ENCODE data around the gene PPP1R14B. TPM values are rescaled to one million over a fixed set of nuclear protein-coding genes. Genes with fewer than 3 reads are reported as not detected.

PPP1R14B gene
- total RNA-seq, 2 experiments from 2014 or later, result 376 to 377 TPM

DNA sequence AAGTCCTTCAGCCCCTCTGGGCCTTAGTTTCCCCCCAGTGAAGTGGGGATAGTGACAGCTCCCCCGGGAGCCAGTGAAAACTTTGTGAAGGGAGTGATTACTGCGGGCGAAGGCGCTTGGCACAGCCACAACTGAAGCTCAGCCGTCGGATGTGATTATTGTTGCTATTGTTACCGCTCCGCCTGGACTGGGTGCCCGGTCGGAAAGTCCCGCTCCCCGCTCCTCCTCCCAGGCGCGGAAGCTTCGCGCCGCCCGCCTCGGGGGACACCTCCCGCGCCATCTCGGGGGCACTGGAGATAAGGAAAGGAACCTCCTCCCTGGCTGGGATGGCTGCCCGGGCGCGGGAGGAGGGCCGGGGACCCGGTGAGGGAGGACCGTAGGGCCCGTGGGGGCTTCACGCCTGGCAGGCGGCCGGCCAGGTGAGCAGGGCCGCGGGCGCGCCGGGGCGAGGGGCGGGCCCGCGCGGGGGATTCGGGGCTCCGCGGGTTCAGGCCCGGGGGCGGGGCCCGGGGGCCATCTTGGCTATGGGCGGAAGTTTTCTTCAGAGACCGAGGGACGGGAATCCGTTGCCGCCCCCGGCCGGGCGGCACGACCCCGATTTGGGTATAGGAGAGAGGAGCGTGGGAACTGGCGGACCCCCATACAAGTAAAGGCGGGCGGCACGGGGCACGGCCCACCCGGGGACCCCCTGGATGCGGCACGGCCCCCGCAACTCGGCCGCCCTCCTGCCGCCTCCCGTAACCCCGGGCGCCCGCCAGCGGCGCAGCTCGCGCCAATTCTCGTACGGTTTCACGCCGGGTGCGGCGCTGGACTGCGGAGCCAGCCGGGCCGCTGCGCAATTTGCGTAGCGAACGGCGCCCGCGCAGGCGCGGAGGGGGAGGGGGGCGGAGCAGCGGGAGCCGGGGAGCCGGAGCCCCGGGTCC lies 38.5 kb upstream of the PPP1R14B start, which contains the start of gene GPR137:
Gene GPR137 (plus strand): TSS at position 887 of the 923 bp plus-strand sequence. CDS start 677 bp downstream, outside the sequence.
- POLR2A ChIA-PET, result interaction anchor here (0.6 to 3.3 kb wide), 8 partner anchors 15 to 1444 kb away, joined by 3 to 20 read pairs (median 4); partner anchors contain the start of genes CATSPERZ, FERMT3, FKBP2 and TRMT112
- CTCF ChIA-PET, result interaction anchor here (1.7 to 3.4 kb wide), 3 partner anchors 16 to 34 kb away, joined by 8 to 26 read pairs (median 15); partner anchors contain the start of genes CATSPERZ and PLCB3

DNA sequence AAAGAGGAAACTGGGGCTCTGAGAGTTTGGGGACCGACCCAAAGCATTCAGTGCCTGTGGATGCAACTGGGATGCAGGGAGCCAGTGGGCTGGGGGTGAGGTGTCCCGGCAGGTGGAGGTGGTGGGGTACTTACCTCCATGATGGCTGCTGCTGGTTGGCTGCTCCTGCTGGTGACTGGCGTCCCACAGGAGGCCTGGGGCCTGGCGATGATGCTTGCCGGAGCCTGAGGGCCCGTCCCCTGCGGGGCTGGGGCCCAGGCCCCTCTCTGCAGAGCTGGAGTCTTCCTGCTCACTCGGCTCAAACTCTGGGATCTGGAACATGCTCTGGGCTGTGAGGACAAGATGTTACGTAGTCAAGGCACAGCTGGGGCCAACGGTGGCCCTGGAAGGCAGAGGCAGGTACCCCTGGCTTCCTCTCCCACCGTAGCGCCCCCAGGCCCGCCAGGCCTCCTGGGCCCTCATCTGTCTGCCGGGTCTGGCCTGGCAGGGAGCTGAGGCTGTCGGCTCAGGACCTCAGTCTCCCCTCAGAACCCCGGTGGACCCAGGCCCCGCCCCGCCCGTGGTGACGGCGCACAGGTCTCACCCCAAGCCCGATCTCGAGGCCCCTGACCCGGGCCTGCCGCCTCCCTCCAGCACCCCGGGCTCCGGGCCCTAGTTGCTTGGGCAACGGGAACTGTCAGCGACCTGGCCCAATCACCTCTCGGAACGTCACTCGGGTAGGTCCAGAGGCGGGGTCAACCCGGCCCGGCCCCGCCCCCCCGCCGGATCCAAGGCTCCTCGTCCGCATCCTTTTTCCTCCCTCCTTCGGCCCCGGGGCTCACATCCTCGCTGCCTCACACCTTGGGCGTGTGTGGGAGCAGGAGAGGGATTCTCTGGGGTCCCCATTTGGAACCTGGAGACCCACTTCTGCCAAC lies 37.6 kb upstream of the PPP1R14B start, which contains the start of gene BAD:
Gene BAD (minus strand): TSS at position 618 of the 914 bp plus-strand sequence. CDS start 297 bp downstream, at position 321.
- CTCF ChIA-PET, result interaction anchor here (0.6 to 3.4 kb wide), 6 partner anchors 11 to 33 kb away, joined by 3 to 26 read pairs (median 6); partner anchors contain the start of genes CATSPERZ and PLCB3

DNA sequence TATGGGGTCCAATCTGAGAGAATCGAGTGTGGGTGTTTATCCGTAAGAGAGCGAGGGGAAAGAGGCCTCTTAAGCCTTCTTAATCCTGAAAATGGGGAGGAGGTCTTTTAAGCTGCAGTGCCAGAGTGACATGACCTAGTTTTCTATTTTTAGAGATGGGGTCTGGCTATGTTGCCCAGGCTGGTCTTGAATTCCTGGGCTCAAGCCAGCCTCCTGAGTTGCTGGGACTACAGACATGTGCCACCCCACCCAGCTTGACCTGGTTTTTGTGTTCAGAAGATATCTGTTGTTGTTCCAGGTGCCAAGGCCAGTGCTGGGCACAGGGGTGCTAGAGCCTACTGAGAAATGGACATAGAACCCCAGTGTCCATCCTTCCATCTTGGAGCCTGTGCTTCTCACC lies 36.3 kb upstream of the PPP1R14B start:
- ChIA-PET CTCF (interaction anchor here (1.0 to 3.4 kb wide), 4 partner anchors 11 to 32 kb away, joined by 3 to 26 read pairs (median 6); partner anchors contain the start of gene PLCB3), POLR2A (interaction anchor here (3.3 kb wide), 1 partner anchor 13 kb away, joined by 20 read pairs; no protein-coding TSS in a partner anchor)

More for the DNA sequence above, 37.6 kb upstream of the PPP1R14B start, which contains the start of gene BAD:
- POLR2A ChIA-PET, result interaction anchor here (0.7 to 3.3 kb wide), 6 partner anchors 14 to 78 kb away, joined by 3 to 20 read pairs (median 4); partner anchors contain the start of genes CATSPERZ, FERMT3, FKBP2 and TRMT112

DNA sequence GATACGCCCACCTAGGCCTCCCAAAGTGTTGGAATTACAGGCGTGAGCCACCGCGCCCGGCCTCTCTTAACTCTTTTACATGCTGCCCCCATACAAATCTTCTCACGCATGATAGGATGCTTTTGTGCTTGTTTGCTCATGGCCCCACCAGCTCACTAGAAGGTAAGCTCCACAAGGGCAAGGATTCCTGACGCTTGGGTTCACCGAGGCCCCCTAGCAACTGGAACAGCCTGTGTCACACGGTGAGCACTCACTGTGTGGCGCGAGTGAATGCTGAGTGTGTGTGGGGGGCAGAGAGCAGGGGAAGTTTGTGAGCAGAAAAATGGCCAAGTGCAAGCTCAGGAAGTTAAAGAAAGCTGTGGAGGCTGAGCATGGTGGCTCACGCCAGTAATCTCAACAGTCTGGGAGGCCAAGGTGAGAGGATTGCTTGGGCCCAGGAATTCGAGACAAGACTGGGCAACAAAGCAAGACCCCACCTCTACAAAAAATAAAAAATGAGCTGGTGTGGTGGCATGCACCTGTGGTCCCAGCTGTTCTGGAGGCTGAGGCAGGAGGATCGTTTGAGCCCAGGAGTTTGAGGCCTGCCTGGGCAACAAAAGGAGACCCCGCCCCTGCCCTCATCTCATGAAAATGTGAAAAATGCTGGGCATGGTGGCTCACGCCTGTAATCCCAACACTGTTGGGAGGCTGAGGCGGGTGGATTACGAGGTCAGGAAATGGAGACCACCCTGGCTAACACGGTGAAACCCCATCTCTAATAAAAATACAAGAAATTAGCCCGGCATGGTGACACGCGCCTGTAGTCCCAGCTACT lies 35.4 kb upstream of the PPP1R14B start:
- CTCF ChIA-PET, result interaction anchor here (1.9 to 3.4 kb wide), 3 partner anchors 10 to 22 kb away, joined by 5 to 26 read pairs (median 5); no protein-coding TSS in a partner anchor
- POLR2A ChIA-PET, result interaction anchor here (0.6 kb wide), 1 partner anchor 36 kb away, joined by 6 read pairs; no protein-coding TSS in a partner anchor

DNA sequence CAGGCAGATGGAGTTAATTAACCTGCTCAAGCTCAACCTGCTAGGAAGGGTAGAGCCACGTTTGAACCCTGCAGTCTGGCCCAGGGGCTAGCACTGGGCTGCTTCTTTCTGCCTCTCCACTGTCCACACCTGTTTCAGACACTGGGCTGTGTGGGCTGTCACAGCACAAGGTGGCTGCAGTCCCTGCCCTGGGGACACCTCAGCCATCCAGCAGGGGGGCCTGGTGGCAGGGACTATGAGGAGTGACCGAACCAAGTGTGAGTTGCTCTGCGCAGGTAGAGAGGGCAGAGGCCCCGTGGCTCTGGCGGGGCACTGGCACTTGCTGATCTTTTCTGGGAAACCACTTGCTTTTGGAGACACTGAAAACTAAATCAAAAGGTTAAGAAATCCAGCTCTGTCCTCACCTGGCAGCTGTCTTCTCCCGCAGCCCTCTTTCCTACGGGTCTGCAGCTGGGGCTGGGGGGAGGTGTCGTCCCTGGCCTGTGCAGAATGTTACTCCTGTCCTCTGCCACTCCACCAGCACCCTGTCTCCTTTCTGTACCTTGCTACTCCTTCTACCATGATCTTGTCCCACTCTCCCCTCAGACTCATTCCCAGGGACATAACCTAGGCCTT lies 31.9 kb upstream of the PPP1R14B start:
- CTCF ChIA-PET, result interaction anchor here (1.1 kb wide), 1 partner anchor 25 kb away, joined by 4 read pairs; no protein-coding TSS in a partner anchor
- POLR2A ChIA-PET, result no interaction called here

DNA sequence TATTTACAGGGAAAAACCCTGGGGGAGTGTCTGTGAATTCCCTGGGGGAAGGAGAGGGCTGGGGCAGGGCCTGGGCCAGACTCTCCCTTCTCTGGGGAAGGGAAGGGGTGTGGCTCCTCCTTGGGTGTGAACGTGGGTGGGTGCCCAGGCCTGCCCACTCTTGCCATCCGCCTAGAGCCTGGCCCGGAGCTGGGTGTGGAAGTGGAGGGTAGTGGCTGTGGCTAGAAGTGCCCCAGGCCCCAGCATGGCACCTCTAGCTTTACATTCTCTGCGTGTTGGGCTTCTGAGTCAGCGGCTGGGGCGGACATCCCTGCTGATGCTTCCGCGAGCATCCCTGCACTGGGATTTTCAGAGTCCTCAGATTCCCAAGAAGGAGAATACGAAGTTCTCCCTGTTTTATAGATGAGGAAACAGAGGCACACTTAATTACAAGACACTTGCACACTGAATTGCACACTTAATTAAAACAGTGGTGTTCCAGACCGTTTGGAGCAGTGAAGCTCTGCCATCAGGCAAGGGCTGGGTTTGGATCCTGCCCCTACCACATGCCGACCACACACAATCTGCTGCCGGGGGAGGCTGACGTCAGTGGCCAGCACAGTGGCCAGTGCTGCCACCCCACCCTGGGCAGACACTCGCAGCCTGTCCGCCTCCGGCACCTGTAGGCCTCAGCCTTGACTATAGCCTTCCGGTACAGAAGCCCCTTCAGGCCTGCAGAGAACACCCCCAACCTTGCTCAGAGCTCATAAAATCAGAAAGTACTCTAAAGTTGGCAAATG lies 30.1 kb upstream of the PPP1R14B start:
- POLR2A ChIA-PET, result interaction anchor here (0.6 to 0.7 kb wide), 2 partner anchors 63 to 1481 kb away, joined by 3 to 4 read pairs; no protein-coding TSS in a partner anchor
- CTCF ChIA-PET, result interaction anchor here (1.1 to 2.5 kb wide), 3 partner anchors 10 to 28 kb away, joined by 3 to 9 read pairs (median 4); no protein-coding TSS in a partner anchor

DNA sequence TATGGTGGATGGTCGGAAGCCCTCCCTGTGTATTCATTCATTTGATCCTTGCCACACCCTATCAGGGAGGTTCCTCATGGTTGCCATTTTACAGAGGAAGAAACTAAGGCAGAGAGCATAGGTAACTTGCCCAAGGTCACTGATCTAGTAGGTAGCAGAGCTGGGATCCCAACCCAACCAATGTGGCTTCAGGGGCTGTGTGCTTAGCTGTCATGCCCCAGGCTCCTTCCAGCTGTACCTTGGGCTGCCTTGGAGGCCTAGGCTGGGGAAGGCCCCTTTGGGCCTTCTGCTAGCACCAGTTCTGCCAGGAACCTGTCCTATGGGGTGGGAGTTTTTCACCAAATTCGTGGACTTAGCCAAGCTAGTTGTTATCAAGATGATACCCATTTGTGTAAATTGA lies 29.1 kb upstream of the PPP1R14B start:
- ChIA-PET POLR2A (no interaction called here), CTCF (interaction anchor here (1.1 to 2.5 kb wide), 2 partner anchors 14 to 25 kb away, joined by 4 to 9 read pairs; no protein-coding TSS in a partner anchor)

DNA sequence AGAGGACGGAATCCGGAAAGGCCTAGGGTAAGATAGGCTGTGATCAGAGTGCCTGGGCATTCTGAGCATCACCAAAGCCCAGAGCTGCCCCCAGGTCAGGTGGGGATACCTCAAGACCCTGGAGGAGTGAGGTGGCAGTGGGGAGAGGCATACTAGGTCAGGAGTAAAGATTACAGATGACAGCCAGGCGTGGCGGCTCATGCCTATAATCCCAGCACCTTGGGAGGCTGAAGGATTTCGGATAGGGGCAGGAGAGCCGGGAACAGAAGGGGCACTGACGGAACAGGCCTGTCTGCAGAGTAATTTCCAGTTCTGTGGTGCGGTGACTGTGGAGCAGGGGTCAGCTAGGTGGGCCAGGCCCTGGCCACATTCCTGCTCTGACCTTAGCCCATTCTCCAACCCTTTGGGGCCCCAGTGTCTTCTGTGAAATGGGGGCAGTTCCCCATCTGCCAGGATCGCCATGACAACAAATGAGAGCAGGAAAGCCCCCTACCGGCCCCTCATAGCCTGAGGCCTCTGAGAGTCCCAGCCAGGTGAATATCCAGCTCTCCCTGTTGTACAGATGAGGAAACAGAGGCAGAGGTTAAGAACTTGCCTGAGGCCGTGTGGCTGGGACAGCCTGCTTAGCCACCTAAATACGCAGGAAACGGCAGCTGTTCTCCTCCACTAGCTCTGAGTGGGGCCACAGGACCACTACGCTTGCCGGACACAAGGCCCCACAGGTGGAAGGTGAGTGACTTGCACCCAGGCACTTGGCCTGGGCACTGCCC lies 28.5 kb upstream of the PPP1R14B start:
- POLR2A ChIA-PET, result interaction anchor here (0.7 kb wide), 1 partner anchor 10 kb away, joined by 7 read pairs; no protein-coding TSS in a partner anchor

DNA sequence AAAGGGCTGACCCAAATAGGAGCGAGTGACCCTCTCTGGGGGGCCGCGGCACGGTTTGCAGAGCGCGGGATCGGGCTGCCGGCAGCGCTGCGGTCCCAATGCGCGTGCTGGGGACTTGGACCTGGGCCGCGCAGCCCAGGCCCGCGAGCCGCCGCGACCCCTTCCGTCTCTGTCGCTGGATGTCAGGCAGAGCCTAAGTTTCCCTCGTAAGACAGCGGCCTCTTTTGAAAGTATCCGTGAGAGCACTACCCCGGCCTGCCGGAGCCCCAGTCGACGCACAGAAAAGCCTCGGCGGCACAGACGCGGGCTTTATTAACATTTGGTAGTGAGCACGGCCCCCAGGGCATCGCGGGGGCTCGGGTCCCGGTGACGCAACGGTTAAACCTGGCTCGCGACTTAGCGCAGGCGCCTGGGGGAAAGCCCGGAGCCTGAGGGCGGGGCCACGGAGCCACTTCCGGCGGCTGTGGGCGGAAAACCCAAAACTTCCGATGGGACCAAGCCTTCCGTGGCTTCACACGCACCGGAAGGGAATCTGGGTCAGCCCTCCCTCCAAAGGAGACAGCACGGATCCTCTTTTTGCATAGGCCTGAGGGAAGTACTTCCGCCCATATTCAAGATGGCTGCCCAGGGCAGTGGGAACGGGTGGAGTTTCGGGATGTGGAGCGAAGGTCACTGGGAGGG lies 22.9 kb upstream of the PPP1R14B start:
- POLR2A ChIA-PET, result interaction anchor here (1.2 to 4.3 kb wide), 8 partner anchors 12 to 63 kb away, joined by 4 to 22 read pairs (median 18); partner anchors contain the start of genes BAD, ESRRA, FERMT3 and FKBP2
- CTCF ChIA-PET, result interaction anchor here (0.6 to 4.1 kb wide), 9 partner anchors 12 to 63 kb away, joined by 3 to 39 read pairs (median 6); partner anchors contain the start of genes CATSPERZ, ESRRA, FERMT3 and PLCB3

More for the DNA sequence above, 28.5 kb upstream of the PPP1R14B start:
- CTCF ChIA-PET, result interaction anchor here (1.1 to 2.5 kb wide), 2 partner anchors 14 to 26 kb away, joined by 4 to 9 read pairs; no protein-coding TSS in a partner anchor

DNA sequence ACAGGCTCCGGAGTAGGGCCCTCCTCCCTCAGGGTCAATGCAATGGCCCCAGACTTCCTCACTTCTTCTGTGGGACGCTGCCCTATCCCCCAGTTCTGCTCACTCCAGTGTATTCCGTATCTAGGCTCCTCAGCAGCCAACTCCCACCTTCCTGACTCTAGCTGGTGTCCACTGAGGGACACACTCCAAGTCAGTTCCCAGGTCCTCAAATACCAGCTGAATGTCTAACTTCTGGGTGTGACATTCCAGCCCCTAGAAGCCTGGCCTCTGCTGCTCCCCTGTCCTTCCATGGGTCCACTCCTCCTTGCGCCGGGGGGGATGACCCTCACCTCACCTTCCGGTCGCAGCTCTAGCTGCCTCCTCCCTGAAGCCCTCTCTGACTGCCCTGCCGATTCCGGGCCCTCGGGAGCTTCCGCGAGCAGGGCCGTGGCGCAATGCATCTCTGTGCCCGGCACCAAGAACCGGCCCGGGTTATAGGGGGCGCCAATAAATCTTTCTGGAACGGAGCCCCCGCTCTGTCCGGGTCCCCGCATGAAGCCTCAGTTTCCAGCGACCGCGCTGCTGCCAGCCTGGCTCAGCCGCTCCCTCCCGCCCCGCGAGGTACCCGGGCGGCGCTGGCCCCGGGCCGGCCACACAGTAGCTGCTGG lies 22.3 kb upstream of the PPP1R14B start:
- ChIA-PET CTCF (interaction anchor here (0.6 to 4.1 kb wide), 10 partner anchors 12 to 64 kb away, joined by 3 to 39 read pairs (median 4); partner anchors contain the start of genes CATSPERZ, FERMT3, PLCB3 and PPP1R14B), POLR2A (interaction anchor here (0.5 to 4.3 kb wide), 8 partner anchors 11 to 1493 kb away, joined by 4 to 22 read pairs (median 18); partner anchors contain the start of genes BAD, FERMT3, FKBP2 and GPR137)

DNA sequence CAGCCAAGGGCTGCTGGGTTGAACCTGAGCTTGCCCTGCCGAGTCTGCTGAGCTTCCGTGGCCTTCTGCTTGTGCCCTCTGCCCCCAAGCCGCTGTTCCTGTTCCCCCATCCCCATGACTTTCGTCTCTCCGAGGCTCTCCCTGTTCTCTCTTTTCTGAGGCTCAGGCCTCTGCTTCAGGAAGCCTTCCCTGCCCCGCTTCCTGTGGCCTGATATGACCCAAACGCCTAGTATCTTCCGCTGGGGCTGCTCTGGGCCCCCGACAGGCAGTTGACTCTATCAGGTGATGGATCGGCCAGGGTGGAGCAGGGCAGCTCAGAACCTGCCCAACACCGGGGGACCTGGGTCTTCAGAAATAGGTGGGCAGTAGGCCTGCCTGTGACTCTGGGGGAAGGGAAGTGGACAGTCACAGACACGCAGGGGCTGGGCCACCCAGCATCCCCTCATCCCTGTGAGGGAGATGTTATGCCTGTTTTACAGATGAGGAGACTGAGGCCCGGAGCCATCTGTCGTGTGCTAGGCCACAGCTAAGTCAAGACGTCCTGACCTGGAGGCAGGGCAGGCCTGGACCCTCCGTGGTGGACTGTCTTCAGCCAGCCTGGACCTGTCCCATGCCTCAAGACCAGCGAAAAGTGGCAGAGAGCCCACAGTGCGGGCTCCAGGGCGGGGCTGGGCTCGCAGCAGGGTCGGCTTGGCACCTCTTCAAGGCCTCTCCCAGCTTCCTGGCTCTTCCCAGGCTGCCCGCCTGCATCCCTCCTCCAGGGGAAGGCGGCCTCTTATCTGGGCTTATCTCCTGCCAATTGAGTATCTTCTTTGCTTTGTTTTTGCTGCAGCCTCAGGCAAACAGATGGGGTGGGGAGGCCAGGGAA lies 21.5 kb upstream of the PPP1R14B start:
- ChIA-PET CTCF (interaction anchor here (0.7 to 4.1 kb wide), 10 partner anchors 11 to 64 kb away, joined by 3 to 39 read pairs (median 5); partner anchors contain the start of genes CATSPERZ, FERMT3, PLCB3 and PPP1R14B), POLR2A (interaction anchor here (0.5 to 4.3 kb wide), 10 partner anchors 10 to 1492 kb away, joined by 3 to 22 read pairs (median 8); partner anchors contain the start of genes BAD, FERMT3, FKBP2 and GPR137)

DNA sequence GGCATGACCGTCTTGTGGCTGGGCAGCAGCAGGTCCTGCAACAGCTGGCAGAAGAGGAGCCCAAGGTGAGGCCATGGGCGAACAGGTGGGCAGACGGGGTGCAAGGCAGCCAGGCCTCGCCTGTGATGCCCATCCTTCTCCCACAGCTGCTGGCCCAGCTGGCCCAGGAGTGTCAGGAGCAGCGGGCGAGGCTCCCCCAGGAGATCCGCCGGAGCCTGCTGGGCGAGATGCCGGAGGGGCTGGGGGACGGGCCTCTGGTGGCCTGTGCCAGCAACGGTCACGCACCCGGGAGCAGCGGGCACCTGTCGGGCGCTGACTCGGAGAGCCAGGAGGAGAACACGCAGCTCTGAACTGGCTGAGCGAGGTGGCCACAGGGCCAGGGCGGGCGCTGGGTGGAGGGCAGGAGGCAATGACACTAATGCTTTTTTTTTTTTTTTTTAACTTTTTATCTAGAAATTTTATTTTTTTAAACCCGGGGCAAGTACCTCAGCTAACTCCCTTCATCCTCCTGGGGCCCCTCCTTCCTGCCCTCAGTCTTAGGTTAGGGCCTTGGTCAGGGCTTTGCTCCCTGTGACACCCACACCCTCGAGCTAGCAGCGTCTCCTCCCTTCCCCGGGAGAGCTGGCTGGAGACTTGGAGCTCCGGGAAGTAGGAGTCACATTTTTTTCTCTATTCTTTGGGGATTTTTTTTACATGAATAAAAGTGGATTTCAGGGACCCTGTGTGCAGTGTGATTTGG lies 20.6 kb upstream of the PPP1R14B start:
- POLR2A ChIA-PET, result interaction anchor here (0.7 to 4.3 kb wide), 5 partner anchors 15 to 61 kb away, joined by 3 to 20 read pairs (median 4); partner anchors contain the start of genes FKBP2, NUDT22, PLCB3 and TRPT1
- CTCF ChIA-PET, result interaction anchor here (0.7 to 4.1 kb wide), 8 partner anchors 10 to 63 kb away, joined by 3 to 39 read pairs (median 4); partner anchors contain the start of genes CATSPERZ, PLCB3, PRDX5 and TRMT112

All from activated CD8-positive, alpha-beta memory T cell treated with anti-CD3 and anti-CD28 coated beads for 36 hours (primary cell).